Activated naive CD4-positive, alpha-beta T cell treated with anti-CD3 and anti-CD28 coated beads, Interleukin-2, amount 50 U/mL, for 24 hours (primary cell): Measurements from ENCODE around the gene TCAP.

Experiments
- H3K27ac Mint-ChIP-seq: one replicate; pipeline ENCODE4 v1.8.0; 2021; ENCODE audit warnings: mild to moderate bottlenecking, mixed read lengths
- H3K27me3 Mint-ChIP-seq: one replicate; pipeline ENCODE4 v1.8.0; 2021; ENCODE audit warnings: mixed read lengths
- H3K36me3 Mint-ChIP-seq: one replicate; pipeline ENCODE4 v1.8.0; 2021; ENCODE audit warnings: mixed read lengths
- H3K4me1 Mint-ChIP-seq: one replicate; pipeline ENCODE4 v1.8.0; 2021; ENCODE audit warnings: mixed read lengths
- H3K4me3 Mint-ChIP-seq: one replicate; pipeline ENCODE4 v1.8.0; 2021; ENCODE audit warnings: mild to moderate bottlenecking, mixed read lengths
- H3K9me3 Mint-ChIP-seq: one replicate; pipeline ENCODE4 v1.8.0; 2021; ENCODE audit warnings: mixed read lengths

The TCAP gene

DNA sequence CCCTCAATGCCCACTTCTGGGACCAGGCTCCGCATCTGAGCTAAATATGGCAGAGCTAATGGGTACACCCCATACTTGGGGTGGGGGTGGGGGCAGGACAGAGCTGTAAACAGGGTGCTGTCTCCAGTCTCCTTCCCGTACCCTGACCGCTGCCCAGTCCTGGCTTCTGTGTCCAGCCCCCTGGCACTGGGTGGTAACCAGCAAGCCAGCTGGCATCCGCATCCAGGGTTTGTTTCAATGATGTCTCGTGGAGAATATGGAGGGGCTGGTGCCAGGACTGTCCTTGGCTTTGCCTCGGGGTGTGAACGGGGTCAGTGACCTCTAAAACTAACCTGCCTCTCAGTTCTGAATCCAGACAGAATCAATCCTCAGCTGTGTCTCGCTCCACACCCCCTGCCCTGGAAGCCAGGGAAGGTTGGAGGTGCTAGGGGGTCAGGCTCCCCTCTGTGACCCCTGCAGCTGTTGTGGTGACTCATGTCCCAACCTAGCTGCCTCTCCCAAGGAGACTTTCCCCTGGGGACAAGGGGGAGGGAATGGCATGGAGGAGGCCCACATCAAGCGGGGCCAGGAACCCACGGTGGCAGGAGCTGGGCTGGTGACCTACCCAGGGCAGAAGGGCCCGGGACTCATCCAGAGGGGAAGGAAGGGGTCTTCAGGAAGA, 1.6 kb downstream of the TCAP start:
- H3K36me3 Mint-ChIP-seq, result peaks cover 1% of the 10 kb centered on the region
- H3K27me3 Mint-ChIP-seq, result peaks cover 8% of the 10 kb centered on the region
- peaks cover 6% of the 10 kb centered on the region for H3K4me1 Mint-ChIP-seq
- H3K9me3 Mint-ChIP-seq, result no peaks in the 10 kb centered on the region
- H3K27ac Mint-ChIP-seq, result no peak overlapping the region
- peak overlapping the region; percentile 58 for H3K4me3 Mint-ChIP-seq

DNA sequence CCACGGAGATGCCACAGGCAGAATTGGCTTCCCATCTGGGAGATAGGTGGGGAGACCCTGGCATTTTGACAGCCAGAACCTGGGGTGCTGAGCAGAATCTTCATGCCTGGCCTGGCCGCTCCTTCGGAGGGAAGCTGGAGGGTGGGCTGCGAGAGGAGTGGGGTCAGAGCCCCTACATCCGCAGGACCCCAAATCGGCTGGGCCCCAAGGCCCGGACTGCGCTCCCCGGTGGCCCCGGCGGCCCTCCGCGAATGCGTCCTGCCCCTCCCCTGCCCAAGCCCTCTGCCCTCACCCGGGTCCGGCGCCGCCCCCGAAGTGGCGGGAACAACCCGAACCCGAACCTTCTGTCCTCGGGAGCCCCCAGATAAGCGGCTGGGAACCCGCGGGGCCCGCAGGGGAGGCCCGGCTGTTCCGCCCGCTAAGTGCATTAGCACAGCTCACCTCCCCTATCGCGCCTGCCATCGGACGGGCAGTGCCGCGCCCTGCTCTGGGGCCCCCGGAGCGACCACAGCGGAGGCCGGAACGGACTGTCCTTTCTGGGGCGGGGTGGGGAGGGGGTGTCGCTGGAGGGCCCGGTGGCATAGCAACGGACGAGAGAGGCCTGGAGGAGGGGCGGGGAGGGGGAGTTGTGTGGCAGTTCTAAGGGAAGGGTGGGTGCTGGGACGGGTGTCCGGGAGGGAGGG, 2.3 kb downstream of the TCAP start:
- Mint-ChIP-seq H3K4me1 (peaks cover 13% of the 10 kb centered on the region), H3K27ac (no peak overlapping the region), H3K9me3 (no peaks in the 10 kb centered on the region), H3K4me3 (peak overlapping the region; percentile 58), H3K27me3 (peaks cover 8% of the 10 kb centered on the region), H3K36me3 (no peaks in the 10 kb centered on the region)

DNA sequence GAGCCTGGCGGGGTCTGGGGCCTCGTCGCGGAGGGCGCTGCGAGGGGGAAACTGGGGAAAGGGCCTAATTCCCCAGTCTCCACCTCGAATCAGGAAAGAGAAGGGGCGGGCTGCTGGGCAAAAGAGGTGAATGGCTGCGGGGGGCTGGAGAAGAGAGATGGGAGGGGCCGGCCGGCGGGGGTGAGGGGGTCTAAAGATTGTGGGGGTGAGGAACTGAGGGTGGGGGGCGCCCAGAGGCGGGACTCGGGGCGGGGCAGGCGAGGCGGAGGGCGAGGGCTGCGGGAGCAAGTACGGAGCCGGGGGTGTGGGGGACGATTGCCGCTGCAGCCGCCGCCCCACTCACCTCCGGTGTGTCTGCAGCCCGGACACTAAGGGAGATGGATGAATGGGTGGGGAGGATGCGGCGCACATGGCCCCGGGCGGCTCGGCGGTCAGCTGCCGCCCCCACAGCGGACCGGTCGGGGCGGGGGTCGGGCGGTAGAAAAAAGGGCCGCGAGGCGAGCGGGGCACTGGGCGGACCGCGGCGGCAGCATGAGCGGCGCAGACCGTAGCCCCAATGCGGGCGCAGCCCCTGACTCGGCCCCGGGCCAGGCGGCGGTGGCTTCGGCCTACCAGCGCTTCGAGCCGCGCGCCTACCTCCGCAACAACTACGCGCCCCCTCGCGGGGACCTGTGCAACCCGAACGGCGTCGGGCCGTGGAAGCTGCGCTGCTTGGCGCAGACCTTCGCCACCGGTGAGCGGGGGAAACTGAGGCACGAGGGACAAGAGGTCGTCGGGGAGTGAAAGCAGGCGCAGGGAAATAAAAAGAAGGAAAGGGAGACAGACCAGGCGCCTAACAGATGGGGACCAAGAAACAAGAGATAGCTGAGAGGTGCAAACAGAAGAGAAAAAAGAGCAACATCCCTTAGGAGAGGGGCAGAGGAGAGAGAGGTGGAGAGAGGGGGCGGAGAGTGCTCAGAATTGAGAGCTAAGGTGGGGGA, 3.1 kb downstream of the TCAP start, which contains the start of gene PNMT:
PNMT (plus strand) TSS at position 509 of the 980 bp plus-strand sequence; CDS start at position 532, 23 bp downstream.
- H3K9me3 Mint-ChIP-seq, result no peaks in the 10 kb centered on the region
- H3K4me1 Mint-ChIP-seq, result peaks cover 14% of the 10 kb centered on the region
- no peaks in the 10 kb centered on the region for H3K36me3 Mint-ChIP-seq
- H3K4me3 Mint-ChIP-seq, result peak within 1 kb of the TSS; percentile 73
- H3K27me3 Mint-ChIP-seq, result peaks cover 8% of the 10 kb centered on the region
- peak within 1 kb of the TSS; percentile 61 for H3K27ac Mint-ChIP-seq

DNA sequence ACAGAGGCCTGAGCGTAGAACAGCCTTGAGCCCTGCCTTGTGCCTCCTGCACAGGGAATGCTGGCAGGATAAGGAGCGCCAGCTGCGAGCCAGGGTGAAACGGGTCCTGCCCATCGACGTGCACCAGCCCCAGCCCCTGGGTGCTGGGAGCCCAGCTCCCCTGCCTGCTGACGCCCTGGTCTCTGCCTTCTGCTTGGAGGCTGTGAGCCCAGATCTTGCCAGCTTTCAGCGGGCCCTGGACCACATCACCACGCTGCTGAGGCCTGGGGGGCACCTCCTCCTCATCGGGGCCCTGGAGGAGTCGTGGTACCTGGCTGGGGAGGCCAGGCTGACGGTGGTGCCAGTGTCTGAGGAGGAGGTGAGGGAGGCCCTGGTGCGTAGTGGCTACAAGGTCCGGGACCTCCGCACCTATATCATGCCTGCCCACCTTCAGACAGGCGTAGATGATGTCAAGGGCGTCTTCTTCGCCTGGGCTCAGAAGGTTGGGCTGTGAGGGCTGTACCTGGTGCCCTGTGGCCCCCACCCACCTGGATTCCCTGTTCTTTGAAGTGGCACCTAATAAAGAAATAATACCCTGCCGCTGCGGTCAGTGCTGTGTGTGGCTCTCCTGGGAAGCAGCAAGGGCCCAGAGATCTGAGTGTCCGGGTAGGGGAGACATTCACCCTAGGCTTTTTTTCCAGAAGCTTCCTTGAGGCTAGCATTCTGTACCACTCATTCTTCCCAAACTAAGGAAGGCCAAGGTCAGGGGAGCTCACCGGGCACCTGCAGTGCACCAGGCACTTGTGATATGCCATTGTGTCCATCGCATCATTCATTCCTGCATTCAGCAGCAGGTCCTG, 5.0 kb downstream of the TCAP start:
- no peaks in the 10 kb centered on the region for H3K9me3 Mint-ChIP-seq
- peaks cover 8% of the 10 kb centered on the region for H3K27me3 Mint-ChIP-seq
- no peaks in the 10 kb centered on the region for H3K36me3 Mint-ChIP-seq
- H3K27ac Mint-ChIP-seq, result no peak overlapping the region
- no peak overlapping the region for H3K4me3 Mint-ChIP-seq
- peaks cover 14% of the 10 kb centered on the region for H3K4me1 Mint-ChIP-seq

DNA sequence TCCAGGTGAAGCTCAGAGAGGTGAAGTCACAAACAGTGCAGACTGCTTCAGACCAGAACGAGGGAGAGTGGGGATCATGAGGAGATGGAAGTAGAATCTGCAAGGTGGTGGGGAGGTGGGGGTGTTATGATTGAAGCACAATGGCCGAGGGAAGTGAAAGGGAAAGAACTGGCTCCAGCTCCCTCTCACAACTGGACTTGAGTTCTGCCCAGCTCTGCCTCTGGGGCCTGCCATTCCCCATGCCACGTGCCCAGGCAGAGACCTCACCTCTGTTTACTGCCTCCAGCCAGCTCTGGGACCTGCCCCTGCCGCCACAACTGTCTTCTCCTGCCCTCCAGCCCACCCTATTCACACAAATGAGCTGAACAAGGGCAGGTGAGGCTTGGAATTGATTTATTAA, 5.6 kb downstream of the TCAP start:
- Mint-ChIP-seq H3K36me3 (no peaks in the 10 kb centered on the region), H3K27ac (no peak overlapping the region), H3K27me3 (peaks cover 8% of the 10 kb centered on the region), H3K4me3 (no peak overlapping the region), H3K9me3 (no peaks in the 10 kb centered on the region), H3K4me1 (peaks cover 20% of the 10 kb centered on the region)

DNA sequence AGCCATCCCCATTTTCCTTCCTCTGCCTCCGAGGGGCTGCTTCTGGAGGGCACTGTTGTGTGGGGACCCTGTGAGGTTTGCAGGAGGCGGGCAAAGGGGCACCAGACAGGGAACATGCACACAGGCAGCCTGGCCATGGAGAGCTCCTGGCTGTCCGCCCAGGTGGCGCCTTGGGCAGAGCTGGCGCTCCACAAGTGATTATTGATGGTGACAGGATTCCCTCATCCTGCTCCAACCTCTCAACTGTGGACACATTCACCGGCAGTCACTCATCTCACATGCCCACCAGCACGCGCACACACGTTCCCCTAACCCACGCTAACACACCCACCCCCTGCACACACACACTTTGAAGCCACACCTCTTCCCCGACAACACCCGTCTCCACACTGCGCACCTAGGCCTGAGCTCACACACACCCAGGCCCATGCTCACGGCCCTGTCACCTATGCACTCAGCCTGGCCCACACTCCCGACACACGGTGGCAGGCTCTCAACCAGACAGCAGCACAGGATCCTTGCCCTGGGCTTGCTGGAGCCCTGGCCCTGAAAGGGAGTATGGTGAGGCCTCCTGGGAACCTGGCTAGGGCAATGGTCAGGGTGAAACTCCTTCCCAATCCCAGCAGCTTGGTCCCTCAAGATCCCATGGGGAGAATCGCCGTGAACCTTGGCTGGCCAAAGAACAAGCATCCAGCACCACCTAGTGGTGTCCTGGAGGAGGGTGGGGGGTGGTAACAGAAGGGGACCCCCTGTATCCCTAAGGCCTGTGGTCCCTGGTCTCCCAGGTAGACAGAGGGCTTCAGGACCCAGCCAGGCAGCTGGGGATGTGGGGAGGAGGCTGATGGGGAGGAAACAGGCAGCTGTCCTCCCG, 6.7 kb downstream of the TCAP start:
- Mint-ChIP-seq H3K27me3 (peaks cover 7% of the 10 kb centered on the region), H3K36me3 (no peaks in the 10 kb centered on the region), H3K9me3 (no peaks in the 10 kb centered on the region), H3K4me3 (no peak overlapping the region), H3K4me1 (peaks cover 31% of the 10 kb centered on the region), H3K27ac (no peak overlapping the region)

DNA sequence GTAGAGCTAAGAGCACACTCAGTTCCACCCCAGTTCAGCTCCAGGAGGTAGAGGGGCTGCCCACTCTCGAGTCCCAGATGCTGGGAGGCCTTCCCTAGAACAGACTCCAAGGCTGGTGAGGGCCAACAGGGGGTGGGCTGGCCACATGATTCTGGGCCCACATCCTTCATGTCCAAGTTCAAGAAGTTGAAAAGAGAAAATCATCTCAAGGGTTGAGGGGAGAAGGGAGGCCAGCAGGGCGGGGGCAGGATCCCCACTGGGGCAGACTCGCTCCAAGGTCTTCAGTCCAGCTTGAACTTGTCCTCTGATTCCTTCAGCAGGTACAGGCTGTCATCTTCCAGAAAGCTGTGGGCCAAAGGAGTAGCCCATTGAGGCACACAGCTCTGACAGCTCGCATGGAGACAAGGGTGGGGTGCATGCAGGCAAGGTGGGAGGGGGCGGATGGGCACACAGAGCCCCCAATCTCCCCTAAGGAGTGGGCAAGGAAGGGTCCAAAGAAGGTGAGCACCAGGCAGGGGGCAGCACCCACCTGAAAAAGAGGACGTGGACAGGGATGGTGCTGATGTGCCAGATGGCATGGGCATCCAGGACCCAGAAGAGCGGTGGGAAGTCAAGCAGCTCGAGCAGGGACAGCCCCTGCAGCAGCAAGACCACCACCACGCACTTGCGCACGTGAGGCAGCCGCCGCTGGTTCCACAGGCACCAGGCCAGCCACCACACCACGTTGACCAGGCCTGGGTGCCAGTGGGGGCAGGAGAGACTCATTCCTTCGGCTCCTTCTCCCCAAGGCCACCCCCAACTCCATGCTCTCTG, 7.6 kb downstream of the TCAP start:
- Mint-ChIP-seq H3K36me3 (no peaks in the 10 kb centered on the region), H3K27me3 (peaks cover 5% of the 10 kb centered on the region), H3K27ac (no peak overlapping the region), H3K4me3 (no peak overlapping the region), H3K4me1 (peaks cover 39% of the 10 kb centered on the region), H3K9me3 (no peaks in the 10 kb centered on the region)

DNA sequence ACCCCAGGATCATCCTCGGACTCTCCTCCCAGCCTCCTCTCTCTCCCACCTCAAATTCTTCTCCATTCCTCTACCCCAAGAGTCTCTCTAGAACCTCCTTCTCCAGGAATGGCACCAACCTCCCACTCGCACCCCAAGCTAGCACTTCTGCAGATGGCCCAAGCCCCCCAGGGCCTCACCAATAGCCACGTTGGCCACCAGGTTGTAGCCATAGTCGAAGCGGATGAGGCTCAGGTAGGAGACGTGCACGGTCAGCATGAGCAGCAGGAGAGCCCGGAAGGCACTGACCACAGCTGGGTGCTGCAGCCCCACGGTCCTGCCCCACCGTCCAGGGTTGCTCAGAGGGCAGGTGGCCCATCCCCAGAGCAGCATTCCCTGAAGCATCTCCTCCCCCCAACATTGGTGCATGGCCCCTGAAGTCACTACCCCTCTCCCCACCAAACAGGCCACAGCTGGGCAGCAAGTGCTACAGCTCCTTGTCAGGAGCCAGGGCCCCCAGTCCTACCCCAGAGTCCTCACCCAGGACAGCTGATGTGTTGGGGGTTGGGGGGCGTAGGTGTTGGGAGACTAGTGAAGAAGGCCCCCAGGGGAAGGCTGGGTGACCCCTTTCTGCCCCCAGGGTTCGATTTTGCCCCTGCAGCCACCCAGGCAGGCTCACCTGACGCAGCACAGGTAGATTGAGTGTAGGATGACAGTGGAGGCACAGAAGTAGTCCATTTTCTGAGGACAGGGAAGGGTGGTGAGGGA, 8.4 kb downstream of the TCAP start:
- Mint-ChIP-seq H3K27me3 (peaks cover 4% of the 10 kb centered on the region), H3K4me3 (no peak overlapping the region), H3K9me3 (no peaks in the 10 kb centered on the region), H3K4me1 (peaks cover 45% of the 10 kb centered on the region), H3K27ac (no peak overlapping the region), H3K36me3 (no peaks in the 10 kb centered on the region)

DNA sequence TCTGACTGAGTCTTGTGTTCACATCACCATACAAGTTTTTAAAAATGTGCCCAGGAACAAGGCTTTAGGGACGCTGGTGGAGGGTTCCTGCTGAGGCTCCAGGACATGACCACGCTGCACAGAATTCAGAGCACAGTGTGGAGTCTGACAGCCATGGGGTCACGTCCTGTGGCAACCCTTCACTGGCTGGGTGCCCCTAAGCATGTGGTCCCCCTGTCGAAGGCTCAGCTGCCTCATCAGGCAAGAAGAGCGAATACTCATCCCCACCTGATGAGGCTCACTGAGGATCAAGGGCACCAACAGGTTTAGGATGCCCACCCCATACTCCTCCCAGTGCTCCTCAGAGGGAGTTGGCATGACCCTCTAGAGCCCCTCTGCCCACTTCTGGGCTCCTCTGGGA, 9.0 kb downstream of the TCAP start:
- no peaks in the 10 kb centered on the region for H3K9me3 Mint-ChIP-seq
- no peak overlapping the region for H3K4me3 Mint-ChIP-seq
- H3K4me1 Mint-ChIP-seq, result peaks cover 47% of the 10 kb centered on the region
- H3K36me3 Mint-ChIP-seq, result no peaks in the 10 kb centered on the region
- H3K27ac Mint-ChIP-seq, result no peak overlapping the region
- peaks cover 2% of the 10 kb centered on the region for H3K27me3 Mint-ChIP-seq

DNA sequence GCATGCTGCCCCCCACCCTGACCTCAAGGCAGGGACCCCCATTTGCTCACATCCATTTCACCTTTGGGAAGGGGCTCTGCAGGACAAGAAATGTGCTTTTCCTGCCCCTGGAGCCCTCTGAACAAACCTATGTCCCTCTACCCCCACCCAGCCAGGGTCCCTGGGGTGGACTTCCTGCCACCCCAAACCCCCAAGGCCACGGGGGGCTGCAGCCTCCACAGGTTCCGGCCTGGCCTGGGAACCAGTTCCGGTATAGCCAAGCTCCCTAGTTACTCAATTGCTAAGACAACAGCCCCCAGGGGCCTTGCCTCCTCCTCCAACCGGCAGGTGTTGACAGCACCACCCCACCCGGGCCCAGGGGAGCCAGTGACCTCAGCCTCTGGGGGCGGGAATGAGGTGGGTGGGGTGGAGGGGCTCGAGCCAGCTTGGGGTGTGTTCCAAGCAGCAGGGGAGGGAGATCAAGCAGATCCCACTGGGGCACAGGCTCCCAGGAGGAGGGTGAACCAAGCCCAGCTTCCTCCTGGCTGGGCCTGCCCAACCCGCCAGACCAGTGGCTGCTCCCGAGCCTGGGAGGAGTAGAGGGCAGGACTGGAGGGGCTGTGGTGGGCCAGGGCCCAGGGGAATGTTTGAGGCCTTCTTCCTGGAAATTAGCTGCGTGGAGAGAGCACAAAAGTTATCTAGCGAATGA, 9.7 kb downstream of the TCAP start:
- no peaks in the 10 kb centered on the region for H3K36me3 Mint-ChIP-seq
- no peak overlapping the region for H3K4me3 Mint-ChIP-seq
- no peaks in the 10 kb centered on the region for H3K27me3 Mint-ChIP-seq
- H3K27ac Mint-ChIP-seq, result no peak overlapping the region
- H3K4me1 Mint-ChIP-seq, result peaks cover 54% of the 10 kb centered on the region
- no peaks in the 10 kb centered on the region for H3K9me3 Mint-ChIP-seq

DNA sequence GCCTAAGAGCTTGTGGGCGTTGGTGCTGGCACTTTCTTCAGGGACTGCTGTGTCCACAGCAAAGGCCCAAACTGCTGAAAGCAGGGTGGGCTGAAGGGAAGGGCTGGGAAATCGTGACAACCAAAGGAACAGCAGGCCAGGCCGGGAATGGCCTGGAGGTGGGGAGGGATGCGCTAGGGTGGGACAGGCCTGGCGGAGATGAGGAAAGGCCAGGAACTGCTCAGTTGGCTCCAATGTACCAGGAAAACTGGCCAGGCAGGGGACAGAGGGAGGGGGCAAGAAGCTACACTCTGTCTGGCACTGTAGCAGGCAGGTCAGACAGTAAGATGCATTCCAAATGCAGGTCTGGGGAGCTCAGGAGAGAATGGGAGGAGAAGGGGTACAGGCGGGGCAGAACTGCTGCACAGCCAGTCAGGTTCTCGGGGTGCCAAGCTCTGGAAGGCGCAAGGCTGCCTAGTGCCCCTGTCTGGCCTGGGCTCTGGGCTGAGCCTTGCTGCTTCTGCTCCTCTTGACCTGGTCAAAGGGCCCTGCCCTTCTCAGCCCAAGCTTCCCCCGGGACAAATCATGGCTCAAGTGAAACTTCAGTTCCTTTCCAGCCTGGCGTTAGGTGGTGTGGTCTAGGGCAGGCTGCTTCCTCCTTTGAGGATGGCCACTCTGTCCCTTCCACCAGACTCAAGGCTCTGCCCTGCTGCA, 10.4 kb downstream of the TCAP start:
- Mint-ChIP-seq H3K9me3 (no peaks in the 10 kb centered on the region), H3K4me3 (no peak overlapping the region), H3K4me1 (peaks cover 61% of the 10 kb centered on the region), H3K27ac (no peak overlapping the region), H3K27me3 (no peaks in the 10 kb centered on the region), H3K36me3 (peaks cover 1% of the 10 kb centered on the region)

DNA sequence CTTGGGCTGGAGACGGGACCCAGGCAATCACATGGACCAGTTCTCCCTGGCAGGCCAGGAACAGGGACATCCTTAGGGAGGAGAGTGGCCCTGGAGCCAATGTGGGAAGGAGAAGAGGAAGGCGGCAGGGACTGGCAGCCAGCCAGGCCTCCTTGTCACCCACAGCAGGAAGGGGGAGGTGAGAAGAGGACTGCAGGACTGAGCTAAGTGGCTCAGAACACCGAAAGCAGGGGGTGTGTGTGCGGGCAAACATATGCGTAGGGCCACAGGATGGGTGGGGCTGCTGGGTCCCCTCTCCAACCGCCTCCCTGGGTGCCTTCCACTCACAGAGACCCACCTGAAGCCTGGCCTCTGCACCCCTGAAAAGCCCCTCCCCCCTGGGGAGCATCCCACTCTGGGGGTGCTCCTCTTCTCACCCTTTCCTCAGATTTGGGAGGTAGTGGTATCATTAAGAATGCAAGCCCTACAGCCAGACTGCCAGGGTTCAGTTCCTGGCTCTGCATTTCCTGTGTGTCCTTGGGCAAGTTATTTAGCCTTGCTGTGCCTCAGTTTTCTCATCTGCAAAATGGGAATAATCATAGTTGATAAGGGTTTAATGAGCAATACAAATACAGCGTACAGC, 11.2 kb downstream of the TCAP start:
- peaks cover 69% of the 10 kb centered on the region for H3K4me1 Mint-ChIP-seq
- H3K27ac Mint-ChIP-seq, result peak overlapping the region; percentile 79
- H3K9me3 Mint-ChIP-seq, result no peaks in the 10 kb centered on the region

More for the DNA sequence above, 11.2 kb downstream of the TCAP start:
- no peak overlapping the region for H3K4me3 Mint-ChIP-seq
- peaks cover 2% of the 10 kb centered on the region for H3K36me3 Mint-ChIP-seq
- H3K27me3 Mint-ChIP-seq, result no peaks in the 10 kb centered on the region
